GM10248 (cell line): ENCODE data around the gene ZSCAN25.
"Not testable (repeated sequence)": the region's sequence is repeated elsewhere in the genome, so short reads cannot be mapped to it uniquely, and the experiment has no call there.

ENCODE experiments used
- CTCF ChIA-PET: fragments of 300-600 bp; sonication (Branson Sonifier 250); formaldehyde crosslinking; extraction: SDS; loops from one replicate; lab custom pipeline; 2021; ENCODE audit warnings: antibody characterized with exemption; lab: Yijun Ruan, JAX
- POLR2A ChIA-PET: fragments of 350-650 bp; sonication (Branson Sonifier 250); formaldehyde crosslinking; extraction: SDS; loops from one replicate; lab custom pipeline; 2020; ENCODE audit warnings: antibody characterized with exemption; lab: Yijun Ruan, JAX
- DNase-seq: peaks from one replicate; pipeline ENCODE4 v3.0.0; 2012; ENCODE audit errors: extremely low spot score
- TF ChIP-seq, protein P1 (sequence below): IDR thresholded peaks from 2 replicates; pipeline ENCODE4 v1.5.1; 2012; ENCODE audit warnings: mild to moderate bottlenecking, low read depth; ENCODE audit errors: extremely low read depth, missing control alignments, control extremely low read depth

ZSCAN25 gene

GRCh38 chr7:99627513-99627912 is 10.8 kb downstream of the ZSCAN25 start:
- no peak for DNase-seq
- ChIA-PET CTCF (no interaction called here), POLR2A (no interaction called here)
- TF ChIP-seq, protein P1, sequence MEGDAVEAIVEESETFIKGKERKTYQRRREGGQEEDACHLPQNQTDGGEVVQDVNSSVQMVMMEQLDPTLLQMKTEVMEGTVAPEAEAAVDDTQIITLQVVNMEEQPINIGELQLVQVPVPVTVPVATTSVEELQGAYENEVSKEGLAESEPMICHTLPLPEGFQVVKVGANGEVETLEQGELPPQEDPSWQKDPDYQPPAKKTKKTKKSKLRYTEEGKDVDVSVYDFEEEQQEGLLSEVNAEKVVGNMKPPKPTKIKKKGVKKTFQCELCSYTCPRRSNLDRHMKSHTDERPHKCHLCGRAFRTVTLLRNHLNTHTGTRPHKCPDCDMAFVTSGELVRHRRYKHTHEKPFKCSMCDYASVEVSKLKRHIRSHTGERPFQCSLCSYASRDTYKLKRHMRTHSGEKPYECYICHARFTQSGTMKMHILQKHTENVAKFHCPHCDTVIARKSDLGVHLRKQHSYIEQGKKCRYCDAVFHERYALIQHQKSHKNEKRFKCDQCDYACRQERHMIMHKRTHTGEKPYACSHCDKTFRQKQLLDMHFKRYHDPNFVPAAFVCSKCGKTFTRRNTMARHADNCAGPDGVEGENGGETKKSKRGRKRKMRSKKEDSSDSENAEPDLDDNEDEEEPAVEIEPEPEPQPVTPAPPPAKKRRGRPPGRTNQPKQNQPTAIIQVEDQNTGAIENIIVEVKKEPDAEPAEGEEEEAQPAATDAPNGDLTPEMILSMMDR, result no peak

GRCh38 chr7:99628471-99629465 is 12.0 kb downstream of the ZSCAN25 start:
- ChIA-PET POLR2A (no interaction called here), CTCF (no interaction called here)
- DNase-seq, result no peak
- TF ChIP-seq, protein P1, result no peak

GRCh38 chr7:99629643-99630042 is 12.9 kb downstream of the ZSCAN25 start:
- TF ChIP-seq, protein P1, result no peak
- POLR2A ChIA-PET, result no interaction called here
- no peak for DNase-seq
- CTCF ChIA-PET, result interaction anchor here (2.7 kb wide), 1 partner anchor 13 kb away, joined by 10 read pairs; the partner anchor contains the start of gene ZSCAN25

- ChIA-PET CTCF (interaction anchor here (0.8 to 2.7 kb wide), 4 partner anchors 9 to 54 kb away, joined by 3 to 10 read pairs (median 3); partner anchors contain the start of gene ZSCAN25), POLR2A (no interaction called here)
- no peak for DNase-seq
- TF ChIP-seq, protein P1, result no peak
Observed at GRCh38 chr7:99631295-99632109, 14.8 kb downstream of the ZSCAN25 start.

DNA sequence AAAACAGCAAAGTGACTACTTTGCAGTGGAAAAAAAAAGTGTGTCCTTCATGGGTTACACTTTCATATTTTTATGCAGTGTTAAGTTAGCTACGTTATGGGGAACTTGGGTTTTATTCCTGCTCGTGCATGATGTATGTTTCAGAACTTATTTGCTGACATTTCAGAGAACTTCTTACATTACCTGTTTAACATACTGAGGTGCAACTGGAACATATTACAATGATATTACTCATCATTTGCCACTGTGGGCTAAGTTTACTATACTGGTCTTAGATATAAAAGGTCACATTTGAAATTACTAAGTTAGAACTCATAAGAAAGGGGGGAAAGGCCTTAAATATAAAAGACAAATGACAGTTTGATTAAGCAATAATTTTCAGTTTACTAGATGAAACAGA is 20.7 kb downstream of the ZSCAN25 start:
- DNase-seq, POLR2A ChIA-PET, CTCF ChIA-PET: not testable (repeated sequence)

- TF ChIP-seq, protein P1, result no peak
- ChIA-PET POLR2A (no interaction called here), CTCF (no interaction called here)
- DNase-seq, result no peak
Observed at GRCh38 chr7:99638731-99639130, 22.0 kb downstream of the ZSCAN25 start.
